ENCODE measurements around the gene LRP5.
A peak's percentile ranks its signal among the peaks of the same experiment; 100 is the strongest.
"Not testable (repeated sequence)": the region's sequence is repeated elsewhere in the genome, so short reads cannot be mapped to it uniquely, and the experiment has no call there.

The LRP5 gene

DNA sequence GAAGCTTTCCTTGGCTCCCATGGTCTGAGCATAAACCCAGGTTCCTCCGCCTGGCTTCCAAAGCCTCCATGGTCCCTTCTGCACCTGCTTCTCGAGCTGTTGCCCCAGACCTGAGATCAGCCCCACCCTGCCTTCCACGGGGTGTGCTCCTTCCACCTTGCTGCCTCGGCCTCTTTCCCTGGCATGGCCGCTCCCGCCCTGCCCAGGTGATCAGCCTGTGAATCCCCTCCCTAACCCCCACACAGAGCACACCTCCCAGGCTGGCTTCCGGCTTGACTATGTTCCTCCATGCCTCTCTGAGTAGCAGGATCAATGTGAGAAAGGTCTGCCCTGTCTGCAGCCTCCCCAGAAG lies 145.5 kb downstream of the LRP5 start:
- no peak for DNase-seq (ENCODE audit: low spot score)
- H3K27ac ChIP-seq = no peak overlapping the region
- ChIA-PET CTCF (no interaction called here), POLR2A (ENCODE audit: low non-redundant PET) (no interaction called here)
- TF ChIP-seq CTCF (conservative IDR thresholded peaks at IDR 0.05; ENCODE audit: low read depth) = no peak

GRCh38 chr11:68458340-68458739 lies 145.9 kb downstream of the LRP5 start:
- H3K27ac ChIP-seq; POLR2A ChIA-PET (ENCODE audit: low non-redundant PET); DNase-seq (ENCODE audit: low spot score): not testable (repeated sequence)
- CTCF ChIA-PET = interaction anchor here (0.7 kb wide), 1 partner anchor 88 kb away, joined by 3 read pairs; no protein-coding TSS in a partner anchor

GRCh38 chr11:68459886-68460740 lies 147.7 kb downstream of the LRP5 start:
- peak overlapping the region; percentile 85 for H3K27ac ChIP-seq
- no peak for TF ChIP-seq CTCF (conservative IDR thresholded peaks at IDR 0.05; ENCODE audit: low read depth)
- ChIA-PET POLR2A (ENCODE audit: low non-redundant PET) (no interaction called here), CTCF (no interaction called here)
- peak; percentile 99 for DNase-seq (ENCODE audit: low spot score)

DNA sequence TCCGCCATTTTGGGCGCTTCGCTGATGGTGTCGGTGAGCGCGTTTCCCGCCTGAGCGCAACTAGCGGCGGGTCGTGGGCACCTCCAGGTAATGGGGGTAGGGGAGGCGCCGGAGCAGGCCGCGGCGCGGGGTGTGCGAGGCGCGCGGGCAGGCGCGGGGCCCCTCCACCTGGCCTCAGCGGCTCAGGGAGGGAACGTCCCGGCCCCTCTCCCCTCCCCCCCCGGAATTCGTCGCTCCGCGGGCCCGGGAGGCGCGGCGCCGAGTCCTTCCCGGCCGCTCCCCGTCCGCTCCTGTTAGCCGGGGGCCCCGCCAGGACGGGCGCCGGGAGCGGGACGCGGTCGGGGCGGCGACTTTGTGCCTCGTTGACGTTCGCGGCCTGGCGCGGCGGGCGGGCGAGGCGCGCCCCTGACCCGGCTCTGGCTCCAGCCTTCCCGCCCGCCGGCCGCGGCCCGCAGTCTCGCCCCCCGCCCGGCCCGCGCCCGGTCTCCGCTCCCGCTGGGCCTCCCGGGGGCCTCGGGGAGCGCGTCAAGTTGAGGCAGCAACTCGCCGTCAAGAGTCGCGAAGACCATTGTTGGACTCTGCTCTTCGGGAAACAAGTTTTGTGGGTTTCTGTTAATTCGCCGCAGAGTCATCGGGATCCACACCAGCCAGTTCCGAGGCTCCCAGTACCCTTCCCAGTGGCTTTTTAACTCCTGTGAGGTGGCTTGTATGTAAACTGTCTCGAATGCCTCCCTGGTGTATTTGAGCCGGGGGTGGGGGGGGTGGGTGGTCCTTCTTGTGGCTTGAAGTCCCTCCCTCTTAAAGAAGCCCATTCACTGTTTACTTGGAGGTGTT lies 148.6 kb downstream of the LRP5 start, which contains the start of gene PPP6R3:
Gene PPP6R3 (plus strand): TSS at position 12 of the 834 bp plus-strand sequence. CDS start 76,913 bp downstream, outside the sequence.
- TF ChIP-seq CTCF (conservative IDR thresholded peaks at IDR 0.05; ENCODE audit: low read depth) = no peak
- POLR2A ChIA-PET (ENCODE audit: low non-redundant PET) = no interaction called here
- CTCF ChIA-PET = interaction anchor here (0.6 kb wide), 1 partner anchor 169 kb away, joined by 3 read pairs; no protein-coding TSS in a partner anchor
- peak; percentile 60 for DNase-seq (ENCODE audit: low spot score)
- peak within 1 kb of the TSS; percentile 85 for H3K27ac ChIP-seq

- peak overlapping the region; percentile 85 for H3K27ac ChIP-seq
- CTCF ChIA-PET = interaction anchor here (0.6 kb wide), 1 partner anchor 169 kb away, joined by 3 read pairs; no protein-coding TSS in a partner anchor
- POLR2A ChIA-PET (ENCODE audit: low non-redundant PET) = no interaction called here
- DNase-seq (ENCODE audit: low spot score) = no peak
- no peak for TF ChIP-seq CTCF (conservative IDR thresholded peaks at IDR 0.05; ENCODE audit: low read depth)
Observed at GRCh38 chr11:68461575-68461917, 149.2 kb downstream of the LRP5 start.

GRCh38 chr11:68463714-68464113 lies 151.3 kb downstream of the LRP5 start:
- CTCF ChIA-PET = no interaction called here
- POLR2A ChIA-PET (ENCODE audit: low non-redundant PET) = no interaction called here
- DNase-seq (ENCODE audit: low spot score) = no peak
- H3K27ac ChIP-seq = no peak overlapping the region
- TF ChIP-seq CTCF (conservative IDR thresholded peaks at IDR 0.05; ENCODE audit: low read depth) = no peak

Measured in RWPE1 (cell line).